ENCODE measurements around the gene TRIM68.

The TRIM68 gene

DNA sequence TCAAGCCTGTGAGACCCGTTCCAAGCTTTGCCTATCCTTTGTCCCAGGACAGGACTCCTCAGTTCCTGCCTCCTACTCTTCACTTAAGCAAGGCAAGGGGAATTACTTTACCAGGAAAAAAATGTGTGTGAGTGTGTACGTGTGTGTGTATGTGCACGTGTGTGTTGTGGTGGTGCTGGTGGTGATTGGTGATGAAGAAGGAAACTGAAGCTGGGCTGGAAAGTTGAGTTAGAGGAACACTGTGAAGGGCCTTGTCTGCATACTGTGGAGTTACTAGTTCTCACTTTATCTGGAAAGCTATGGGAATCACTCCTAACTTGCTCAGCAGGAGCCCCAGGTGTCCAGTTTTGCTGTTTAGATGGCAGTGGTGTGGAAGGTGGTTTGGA, 29.6 kb upstream of the TRIM68 start:
- TF ChIP-seq, protein P1, sequence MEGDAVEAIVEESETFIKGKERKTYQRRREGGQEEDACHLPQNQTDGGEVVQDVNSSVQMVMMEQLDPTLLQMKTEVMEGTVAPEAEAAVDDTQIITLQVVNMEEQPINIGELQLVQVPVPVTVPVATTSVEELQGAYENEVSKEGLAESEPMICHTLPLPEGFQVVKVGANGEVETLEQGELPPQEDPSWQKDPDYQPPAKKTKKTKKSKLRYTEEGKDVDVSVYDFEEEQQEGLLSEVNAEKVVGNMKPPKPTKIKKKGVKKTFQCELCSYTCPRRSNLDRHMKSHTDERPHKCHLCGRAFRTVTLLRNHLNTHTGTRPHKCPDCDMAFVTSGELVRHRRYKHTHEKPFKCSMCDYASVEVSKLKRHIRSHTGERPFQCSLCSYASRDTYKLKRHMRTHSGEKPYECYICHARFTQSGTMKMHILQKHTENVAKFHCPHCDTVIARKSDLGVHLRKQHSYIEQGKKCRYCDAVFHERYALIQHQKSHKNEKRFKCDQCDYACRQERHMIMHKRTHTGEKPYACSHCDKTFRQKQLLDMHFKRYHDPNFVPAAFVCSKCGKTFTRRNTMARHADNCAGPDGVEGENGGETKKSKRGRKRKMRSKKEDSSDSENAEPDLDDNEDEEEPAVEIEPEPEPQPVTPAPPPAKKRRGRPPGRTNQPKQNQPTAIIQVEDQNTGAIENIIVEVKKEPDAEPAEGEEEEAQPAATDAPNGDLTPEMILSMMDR (IDR thresholded peaks at IDR 0.05): no peak
- Histone ChIP-seq H3K36me3 (no peaks in the 10 kb centered on the region), H3K4me1 (peaks cover 0 to 17% (median 5%) of the 10 kb centered on the region in 4 donors), H3K4me3 (peak overlapping the region; percentile 40 to 52), H3K27me3 (no peaks in the 10 kb centered on the region), H3K27ac (peak overlapping the region in 1 of 2 donors; percentile 14), H3K9me3 (no peaks in the 10 kb centered on the region)
- DNase-seq: no peak
- intact Hi-C loops (cut with DNase I; ENCODE audit: low total_unique reads): loop anchor here (5.0 kb wide), 1 partner anchor 190 kb away; no protein-coding TSS in a partner anchor

DNA sequence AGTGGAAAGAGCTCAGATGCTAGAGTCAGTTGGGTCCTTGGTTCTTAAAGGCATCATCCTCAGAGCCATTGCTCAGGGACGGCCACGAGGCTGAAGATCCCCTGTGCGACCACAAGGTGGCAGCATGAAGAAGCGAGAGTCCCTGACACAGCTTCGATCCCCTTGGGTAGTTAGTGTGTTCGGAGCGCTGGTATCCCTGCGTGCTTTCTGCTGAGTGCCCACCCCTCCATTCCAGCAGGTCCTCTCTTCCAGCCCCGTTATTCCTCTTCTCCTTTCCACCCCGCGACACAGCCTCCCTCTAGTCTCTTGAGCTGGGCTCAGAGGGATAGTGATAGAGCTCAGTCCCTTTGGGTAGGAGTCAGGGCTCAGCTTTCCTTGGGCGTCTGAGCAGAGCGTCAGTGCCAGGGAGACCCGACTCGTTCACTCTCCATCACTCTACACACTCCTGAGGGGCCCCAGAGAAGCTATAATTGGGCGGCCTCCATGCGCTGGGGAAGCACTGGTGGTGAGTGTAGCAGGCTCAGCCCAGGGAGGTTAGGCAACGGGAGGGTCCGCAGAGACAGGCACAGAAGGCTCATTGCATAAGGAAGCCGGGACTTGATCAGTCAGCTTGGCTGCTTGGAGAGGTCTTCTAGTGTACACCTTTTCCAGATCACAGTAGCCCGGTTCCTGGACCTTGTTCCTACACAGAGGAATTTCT, 29.1 kb upstream of the TRIM68 start, which contains the start of gene OR51D1:
OR51D1 (plus strand) TSS at position 516 of the 700 bp plus-strand sequence. CDS start 2,314 bp downstream, outside the sequence.
- Histone ChIP-seq H3K4me3 (peak within 1 kb of the TSS; percentile 40 to 52), H3K27ac (peak within 1 kb of the TSS; percentile 14 to 43), H3K4me1 (peaks cover 0 to 12% (median 5%) of the 10 kb centered on the region in 4 donors), H3K9me3 (no peaks in the 10 kb centered on the region), H3K27me3 (no peaks in the 10 kb centered on the region), H3K36me3 (no peaks in the 10 kb centered on the region)
- TF ChIP-seq, protein P1 (IDR thresholded peaks at IDR 0.05): peak; percentile 87 to 92
- DNase-seq: peak; percentile 66 to 79
- intact Hi-C loops (cut with DNase I; ENCODE audit: low total_unique reads): loop anchor here (5.0 kb wide), 1 partner anchor 190 kb away; no protein-coding TSS in a partner anchor

DNA sequence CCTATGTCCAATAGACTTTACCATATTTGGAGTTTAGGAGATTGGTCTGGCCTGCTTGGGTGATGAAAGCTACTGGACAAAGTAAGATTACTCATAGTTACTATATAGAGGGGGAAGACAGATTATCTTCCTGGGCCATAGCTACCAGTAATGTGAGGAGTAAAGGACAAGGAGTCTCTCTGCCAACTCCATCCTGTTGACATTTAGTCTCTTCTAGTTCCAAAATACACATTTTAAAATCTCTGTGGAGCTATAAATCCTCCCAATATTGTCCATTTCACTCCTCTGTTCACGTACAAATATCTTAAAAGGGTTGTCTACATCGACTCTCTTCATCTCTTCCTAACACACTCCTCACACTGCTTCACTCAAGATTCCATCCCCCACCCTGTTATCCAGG, 28.1 kb upstream of the TRIM68 start:
- Histone ChIP-seq H3K4me1 (peaks cover 0 to 6% (median 5%) of the 10 kb centered on the region in 4 donors), H3K27me3 (no peaks in the 10 kb centered on the region), H3K9me3 (no peaks in the 10 kb centered on the region), H3K36me3 (no peaks in the 10 kb centered on the region), H3K4me3 (no peak overlapping the region), H3K27ac (no peak overlapping the region)
- intact Hi-C loops (cut with DNase I; ENCODE audit: low total_unique reads): loop anchor here (5.0 kb wide), 1 partner anchor 191 kb away; no protein-coding TSS in a partner anchor
- TF ChIP-seq, protein P1 (IDR thresholded peaks at IDR 0.05): no peak
- DNase-seq: no peak

DNA sequence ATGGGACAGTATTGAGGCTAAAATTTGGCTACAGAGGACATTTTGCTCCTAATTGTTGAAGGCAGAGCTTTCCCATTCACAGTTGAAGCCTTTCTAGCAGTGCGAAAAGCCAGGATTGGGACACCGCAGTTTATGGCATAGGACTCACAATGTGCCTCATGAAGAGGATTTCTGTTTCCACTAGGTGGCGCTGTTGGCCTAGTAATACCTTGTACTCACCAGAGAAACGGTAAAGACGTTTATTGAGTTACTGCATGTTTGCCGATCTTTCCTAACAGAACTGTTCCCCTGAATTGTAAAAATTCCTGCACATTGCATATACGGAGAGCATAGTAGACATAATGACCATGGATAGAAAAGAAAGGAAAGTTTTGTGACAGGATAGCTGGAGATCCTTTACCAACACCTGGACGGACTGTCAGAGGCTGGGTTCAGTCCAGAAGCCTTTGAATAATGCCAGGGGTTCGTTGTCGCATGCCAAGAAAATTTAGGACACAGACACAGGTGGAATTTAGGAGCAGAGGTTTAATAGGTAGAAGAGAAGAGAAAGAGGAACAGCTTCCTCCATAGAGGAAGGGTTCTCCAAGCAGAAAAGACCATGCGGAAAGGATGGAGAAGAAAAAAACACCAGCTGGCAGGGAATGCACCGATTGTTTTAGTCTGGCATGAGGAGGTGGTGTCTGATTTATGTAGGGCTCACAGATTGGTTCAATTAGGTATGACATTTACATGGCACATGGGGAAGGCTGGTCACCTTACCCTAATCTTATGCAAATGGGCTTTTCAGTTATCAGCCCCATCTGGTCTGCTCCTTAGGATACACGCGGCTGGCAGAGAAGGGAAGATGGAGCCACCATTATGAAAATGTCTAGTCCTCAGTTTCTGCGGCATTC, 18.4 kb upstream of the TRIM68 start:
- no peaks in the 10 kb centered on the region for H3K9me3 ChIP-seq
- no peak overlapping the region for H3K4me3 ChIP-seq
- intact Hi-C loops (cut with DNase I; ENCODE audit: low total_unique reads): loop anchor here (10.0 kb wide), 1 partner anchor 378 kb away; no protein-coding TSS in a partner anchor
- DNase-seq: peak in 1 of 2 donors; percentile 53
- TF ChIP-seq, protein P1 (IDR thresholded peaks at IDR 0.05): peak; percentile 66 to 75
- H3K4me1 ChIP-seq: no peaks in the 10 kb centered on the region
- no peak overlapping the region for H3K27ac ChIP-seq
- H3K36me3 ChIP-seq: no peaks in the 10 kb centered on the region
- H3K27me3 ChIP-seq: peaks cover 0 to 3% of the 10 kb centered on the region in 2 donors

DNA sequence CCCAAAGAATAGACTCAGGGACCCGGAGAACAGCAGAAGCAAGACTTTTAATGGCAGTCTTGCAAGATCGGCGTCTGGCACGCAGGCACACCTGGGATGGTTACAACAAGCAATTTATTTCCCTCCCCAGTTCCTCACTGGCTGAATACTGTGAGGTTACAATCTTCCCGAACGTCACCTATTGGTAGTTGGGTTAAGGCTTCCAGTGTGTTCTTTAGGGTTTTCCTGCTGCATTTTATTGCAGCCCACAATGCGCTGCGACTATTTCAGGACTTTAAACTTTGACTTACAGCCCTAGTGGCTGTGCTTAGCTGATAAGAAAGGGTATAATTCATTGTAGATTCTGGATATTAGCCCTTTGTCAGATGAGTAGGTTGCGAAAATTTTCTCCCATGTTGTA, 11.5 kb upstream of the TRIM68 start:
- intact Hi-C loops (cut with DNase I; ENCODE audit: low total_unique reads): no loop called here
- TF ChIP-seq, protein P1 (IDR thresholded peaks at IDR 0.05): no peak

More for the DNA sequence above, 11.5 kb upstream of the TRIM68 start:
- Histone ChIP-seq H3K9me3 (no peaks in the 10 kb centered on the region), H3K27ac (no peak overlapping the region), H3K36me3 (no peaks in the 10 kb centered on the region), H3K4me1 (no peaks in the 10 kb centered on the region), H3K4me3 (no peak overlapping the region), H3K27me3 (no peaks in the 10 kb centered on the region)
- DNase-seq: no peak

Data from tibial artery (tissue), 4 donors.